T47D (cell line): ENCODE data around the gene CUL4B.
"Not testable (repeated sequence)": the region's sequence is repeated elsewhere in the genome, so short reads cannot be mapped to it uniquely, and the experiment has no call there.

ENCODE experiments used
- DNase-seq, 2 experiments: peaks; one replicate each; pipeline versions ENCODE4 v3.0.0 to v3.0.0-alpha.2; 2011 to 2012; ENCODE audit warnings: low read depth in 1 of 2, low spot score in 1 of 2
- JUND ChIP-seq: IDR thresholded peaks from 2 replicates; pipeline ENCODE4 v1.6.1; 2012; ENCODE audit warnings: low read depth
- in situ Hi-C: cut with HindIII; loops from 2 replicates; pipeline ENCODE4 v1.10.0; 2016; ENCODE audit warnings: low sequenced_read_pairs, low pct_unique_long_range_greater_than_20kb

Gene CUL4B

GRCh38 chrX:120560842-120561633, at the start of gene CUL4B:
TSS of gene CUL4B (minus strand) at chrX:120560962. CDS start at chrX:120560638, 324 bp downstream.
- TF ChIP-seq JUND = no peak
- peak; percentile 18 to 94 for DNase-seq
- in situ Hi-C loops = no loop called here

GRCh38 chrX:120604361-120604782, 43.6 kb upstream of the CUL4B start:
- TF ChIP-seq JUND = no peak
- in situ Hi-C loops = no loop called here
- DNase-seq = peak in 1 of 2 experiments; percentile 9

- in situ Hi-C loops = no loop called here
- no peak for TF ChIP-seq JUND
- DNase-seq = peak; percentile 13 to 93
These were observed 43.1 kb upstream of the CUL4B start, which contains the start of gene MCTS1 for GRCh38 chrX:120603707-120604360. TSS of gene MCTS1 (plus strand) at chrX:120604101. CDS start at chrX:120604237, 136 bp downstream.

GRCh38 chrX:120585702-120586101, 24.9 kb upstream of the CUL4B start:
- TF ChIP-seq JUND = no peak
- DNase-seq = no peak
- in situ Hi-C loops = no loop called here

GRCh38 chrX:120575379-120576114, 14.8 kb upstream of the CUL4B start:
- in situ Hi-C loops = no loop called here
- DNase-seq = no peak
- TF ChIP-seq JUND = no peak

- in situ Hi-C loops, DNase-seq: not testable (repeated sequence)
These were observed 13.0 kb upstream of the CUL4B start for GRCh38 chrX:120573806-120574205.

- in situ Hi-C loops = no loop called here
These were observed 9.3 kb upstream of the CUL4B start for GRCh38 chrX:120570011-120570600.

GRCh38 chrX:120568609-120569008, 7.8 kb upstream of the CUL4B start:
- in situ Hi-C loops = no loop called here
- no peak for TF ChIP-seq JUND
- no peak for DNase-seq

More at GRCh38 chrX:120570011-120570600, 9.3 kb upstream of the CUL4B start:
- DNase-seq = no peak
- TF ChIP-seq JUND = no peak

GRCh38 chrX:120568035-120568434, 7.3 kb upstream of the CUL4B start:
- no peak for TF ChIP-seq JUND
- no peak for DNase-seq

GRCh38 chrX:120566817-120567216, 6.1 kb upstream of the CUL4B start:
- TF ChIP-seq JUND = no peak
- in situ Hi-C loops = no loop called here
- DNase-seq = no peak

More at GRCh38 chrX:120568035-120568434, 7.3 kb upstream of the CUL4B start:
- in situ Hi-C loops = no loop called here

- in situ Hi-C loops = no loop called here
- DNase-seq = no peak
- no peak for TF ChIP-seq JUND
These were observed 4.2 kb upstream of the CUL4B start for GRCh38 chrX:120564925-120565324.

- DNase-seq = no peak
- in situ Hi-C loops = no loop called here
- no peak for TF ChIP-seq JUND
These were observed 1.8 kb upstream of the CUL4B start for GRCh38 chrX:120562569-120562926.
